NCI-H1694 (cell line): ENCODE results near the gene HERPUD2.
"Not testable (repeated sequence)": the region's sequence is repeated elsewhere in the genome, so short reads cannot be mapped to it uniquely, and the experiment has no call there.

Experiments used
- DNase-seq: peaks from one replicate; lab custom pipeline; 2025; lab: John Stamatoyannopoulos, UW

HERPUD2 gene

GRCh38 chr7:35605760-35606159, 89.2 kb downstream of the HERPUD2 start:
- DNase-seq: no peak

- DNase-seq: no peak
Measured at GRCh38 chr7:35604595-35604994, 90.3 kb downstream of the HERPUD2 start.

- DNase-seq: no peak
Measured at GRCh38 chr7:35599645-35600044, 95.3 kb downstream of the HERPUD2 start.

GRCh38 chr7:35599061-35599460, 95.9 kb downstream of the HERPUD2 start:
- DNase-seq: no peak

- DNase-seq: no peak
Measured at GRCh38 chr7:35596061-35596460, 98.9 kb downstream of the HERPUD2 start.

GRCh38 chr7:35593899-35594298, 101.0 kb downstream of the HERPUD2 start:
- DNase-seq: no peak

- DNase-seq: no peak
Measured at GRCh38 chr7:35588647-35589046, 106.3 kb downstream of the HERPUD2 start.

- DNase-seq: no peak
Measured at GRCh38 chr7:35584990-35585389, 109.9 kb downstream of the HERPUD2 start.

GRCh38 chr7:35584533-35584932, 110.4 kb downstream of the HERPUD2 start:
- DNase-seq: not testable (repeated sequence)
